Brain microvascular endothelial cell (primary cell): ENCODE data around the gene FARSB.

ENCODE experiments used
- DNase-seq: peaks from one replicate; pipeline ENCODE4 v3.0.0-alpha.2; 2020
- H3K27ac ChIP-seq: fragments of 250-450 bp; sonication (Bioruptor Pico); 2 replicates; pipeline ENCODE4 v1.5.1; 2020; ENCODE audit warnings: mild to moderate bottlenecking, moderate library complexity
- H3K27me3 ChIP-seq: fragments of 250-450 bp; sonication (Bioruptor Pico); replicated peaks from 2 replicates; pipeline ENCODE4 v1.5.1; 2020; ENCODE audit warnings: mild to moderate bottlenecking
- H3K36me3 ChIP-seq: fragments of 250-450 bp; sonication (Bioruptor Pico); replicated peaks from 2 replicates; pipeline ENCODE4 v1.5.1; 2020; ENCODE audit warnings: mild to moderate bottlenecking
- H3K4me3 ChIP-seq: 2 replicates; pipeline ENCODE4 v1.5.1; 2011; ENCODE audit warnings: low read depth, mild to moderate bottlenecking, control low read depth, low read length, moderate library complexity
- CTCF ChIP-seq: IDR thresholded peaks from 2 replicates; pipeline ENCODE4 v1.5.1; 2011; ENCODE audit warnings: low read depth, mild to moderate bottlenecking, moderate library complexity, low read length, control low read depth, inconsistent platforms; ENCODE audit errors: missing control alignments
- in situ Hi-C: cut with HindIII; loops from 2 replicates; pipeline ENCODE4 v1.10.0; 2017; ENCODE audit warnings: low sequenced_read_pairs, low pct_ligation_motif_present

FARSB gene

GRCh38 chr2:222655787-222656525 lies at the start of gene FARSB:
Gene FARSB, minus strand, starts transcription at chr2:222656092. Its CDS starts 19 bp downstream, at chr2:222656073.
- Histone ChIP-seq H3K27ac (peak within 1 kb of the TSS; percentile 100), H3K4me3 (peak within 1 kb of the TSS; percentile 98), H3K27me3 (no peaks in the 10 kb centered on the region), H3K36me3 (no peaks in the 10 kb centered on the region)
- peak; percentile 91 for DNase-seq
- no peak for TF ChIP-seq CTCF
- in situ Hi-C loops: no loop called here

GRCh38 chr2:222703886-222704285 lies 48.0 kb upstream of the FARSB start:
- Histone ChIP-seq H3K36me3 (no peaks in the 10 kb centered on the region), H3K4me3 (no peak overlapping the region), H3K27ac (no peak overlapping the region), H3K27me3 (no peaks in the 10 kb centered on the region)
- peak; percentile 41 for DNase-seq
- TF ChIP-seq CTCF: no peak
- in situ Hi-C loops: loop anchor here (25.0 kb wide), 1 partner anchor 158 kb away; the partner anchor contains the start of gene ACSL3

- in situ Hi-C loops: loop anchor here (25.0 kb wide), 1 partner anchor 159 kb away; the partner anchor contains the start of gene ACSL3
- no peak for TF ChIP-seq CTCF
- Histone ChIP-seq H3K27me3 (no peaks in the 10 kb centered on the region), H3K36me3 (no peaks in the 10 kb centered on the region), H3K27ac (no peak overlapping the region), H3K4me3 (no peak overlapping the region)
- no peak for DNase-seq
Measured at GRCh38 chr2:222703091-222703490, 47.2 kb upstream of the FARSB start.

- in situ Hi-C loops: loop anchor here (25.0 kb wide), 1 partner anchor 161 kb away; the partner anchor contains the start of gene ACSL3
- H3K27ac ChIP-seq: no peak overlapping the region
- no peaks in the 10 kb centered on the region for H3K36me3 ChIP-seq
- H3K4me3 ChIP-seq: no peak overlapping the region
- H3K27me3 ChIP-seq: no peaks in the 10 kb centered on the region
- no peak for TF ChIP-seq CTCF
- no peak for DNase-seq
Measured at GRCh38 chr2:222701721-222702131, 45.8 kb upstream of the FARSB start.

- no peak for TF ChIP-seq CTCF
- no peak for DNase-seq
- Histone ChIP-seq H3K4me3 (no peak overlapping the region), H3K27me3 (no peaks in the 10 kb centered on the region), H3K27ac (no peak overlapping the region), H3K36me3 (no peaks in the 10 kb centered on the region)
- in situ Hi-C loops: loop anchor here (25.0 kb wide), 1 partner anchor 161 kb away; the partner anchor contains the start of gene ACSL3
Measured at GRCh38 chr2:222701233-222701632, 45.3 kb upstream of the FARSB start.

- Histone ChIP-seq H3K4me3 (no peak overlapping the region), H3K36me3 (no peaks in the 10 kb centered on the region), H3K27me3 (no peaks in the 10 kb centered on the region), H3K27ac (no peak overlapping the region)
- no peak for DNase-seq
- TF ChIP-seq CTCF: no peak
- in situ Hi-C loops: no loop called here
Measured at GRCh38 chr2:222698276-222698675, 42.4 kb upstream of the FARSB start.
